GM18508 (cell line): Measurements from ENCODE around the gene DZANK1.
"Not testable (repeated sequence)": the region's sequence is repeated elsewhere in the genome, so short reads cannot be mapped to it uniquely, and the experiment has no call there.

ENCODE experiments used
- ATAC-seq: cut with Tn5 transposase; IDR thresholded peaks from one replicate; pipeline ENCODE4 v1.9.1; 2021; ENCODE audit warnings: moderate number of reproducible peaks; ENCODE audit not compliant: insufficient read depth, unreplicated experiment

DZANK1 gene

DNA sequence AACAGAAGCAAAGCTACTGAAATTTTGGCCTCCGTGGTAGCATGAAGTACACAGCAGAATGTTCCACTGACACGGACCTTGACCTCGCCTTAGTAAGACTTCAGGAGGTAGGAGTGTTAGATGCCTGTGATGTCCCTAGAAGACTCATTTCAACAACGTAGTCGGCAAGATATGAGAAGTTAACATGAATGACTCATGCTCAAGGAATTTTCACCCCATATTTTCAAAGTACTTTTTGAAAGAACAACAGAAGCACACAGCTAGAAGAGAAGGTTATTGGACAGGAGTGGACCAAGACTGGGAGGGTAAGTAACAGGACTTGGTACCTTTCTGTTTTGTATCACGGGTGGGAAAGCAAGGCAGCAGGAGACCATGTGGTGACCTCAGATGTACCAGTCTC lies 78.0 kb downstream of the DZANK1 start:
- no peak for ATAC-seq

- ATAC-seq, result no peak
These were observed 85.8 kb downstream of the DZANK1 start for GRCh38 chr20:18380908-18381529.

- ATAC-seq, result no peak
These were observed 88.8 kb downstream of the DZANK1 start for GRCh38 chr20:18377896-18378481.

GRCh38 chr20:18375551-18375950 lies 91.3 kb downstream of the DZANK1 start:
- ATAC-seq, result not testable (repeated sequence)

DNA sequence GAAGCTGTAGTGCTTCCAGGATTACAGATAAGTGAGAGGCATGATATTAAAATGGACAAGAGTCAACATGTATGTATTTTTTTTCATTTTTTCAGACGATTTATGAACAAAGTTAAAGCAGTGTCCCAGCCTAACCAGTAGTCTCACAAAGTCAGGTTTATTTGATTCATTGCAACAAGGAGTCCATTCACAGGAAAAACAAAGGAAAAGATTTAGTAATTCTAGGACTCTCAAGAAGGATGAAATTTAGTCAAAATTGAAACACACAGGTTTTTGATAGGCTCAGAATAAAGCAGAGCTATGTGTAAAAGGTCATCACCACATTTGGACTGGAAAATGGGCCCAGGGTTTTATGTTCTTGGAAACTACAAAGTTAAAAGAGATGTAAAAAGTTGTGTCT lies 94.5 kb downstream of the DZANK1 start:
- no peak for ATAC-seq

DNA sequence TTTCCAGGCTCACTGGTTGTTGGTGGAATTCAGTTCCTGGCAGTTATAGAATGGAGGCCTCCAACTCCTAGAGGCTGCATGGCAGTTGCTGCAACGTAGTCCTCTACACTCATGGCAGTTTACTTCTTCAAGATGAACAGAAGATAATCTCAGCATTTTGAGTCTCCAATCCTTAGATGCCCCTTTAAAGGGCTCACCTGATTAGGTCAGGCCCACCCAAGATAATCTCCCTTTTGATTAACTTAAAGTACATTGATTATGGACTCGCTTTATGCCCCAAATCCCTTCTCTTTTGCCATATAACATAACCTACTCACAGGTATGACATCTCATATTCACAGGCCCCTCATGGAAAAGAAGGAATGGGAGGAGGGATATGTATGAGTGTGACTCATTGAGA lies 102.1 kb downstream of the DZANK1 start:
- no peak for ATAC-seq

DNA sequence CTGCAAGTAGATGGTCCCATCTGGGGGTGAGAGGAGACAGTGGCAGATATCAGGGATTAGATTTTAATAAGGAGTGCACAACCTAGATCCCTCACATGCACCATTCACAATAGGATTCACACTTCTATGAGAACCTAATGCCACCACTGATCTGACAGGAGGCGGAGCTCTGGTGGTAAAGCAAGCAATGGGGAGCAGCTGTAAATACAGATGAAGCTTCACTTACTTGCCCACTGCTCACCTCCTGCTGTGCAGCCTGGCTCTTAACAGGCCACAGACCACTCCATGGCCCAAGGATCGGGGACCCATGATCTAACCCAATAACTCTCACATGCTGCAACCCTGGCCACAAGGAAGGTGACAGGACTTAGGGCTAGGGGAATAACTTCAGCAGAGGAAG lies 103.1 kb downstream of the DZANK1 start:
- no peak for ATAC-seq

DNA sequence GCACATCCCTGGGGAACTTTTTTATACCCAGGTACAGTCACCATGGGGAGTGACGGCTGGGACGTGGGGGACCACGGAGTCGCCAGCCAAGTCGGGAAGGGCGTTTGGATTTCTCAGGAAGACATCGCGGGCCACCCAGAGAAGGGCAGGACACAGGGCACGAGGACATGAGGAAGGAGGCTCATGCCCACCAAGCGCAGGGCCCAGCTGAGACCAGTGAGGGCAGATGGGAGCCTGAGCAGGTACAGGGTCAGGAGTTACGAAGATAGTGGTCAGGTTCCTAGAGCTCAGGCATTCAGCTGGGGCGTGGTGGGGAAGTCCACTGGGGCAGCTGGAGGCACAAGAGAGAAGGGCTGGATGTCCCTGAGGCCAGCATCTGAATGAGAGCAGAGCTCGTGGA lies 103.9 kb downstream of the DZANK1 start:
- ATAC-seq, result no peak

DNA sequence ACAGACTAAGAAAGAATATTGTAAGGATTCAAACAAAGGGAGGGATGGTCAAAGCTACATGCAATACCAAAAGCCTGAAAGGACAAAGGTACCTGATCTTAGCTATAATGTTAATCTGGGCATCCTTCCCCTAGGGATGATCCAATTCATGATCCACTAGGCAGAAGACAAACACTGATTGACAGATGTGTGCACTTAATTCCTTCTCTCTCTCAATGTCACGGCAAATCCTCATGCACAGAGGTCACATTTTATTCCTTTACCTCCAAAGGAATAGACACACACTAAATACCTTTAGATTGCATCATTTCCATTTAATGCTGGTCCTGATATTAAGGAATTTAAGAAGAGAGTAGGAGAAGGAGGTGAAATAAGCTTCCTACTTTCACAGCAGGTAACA lies 105.2 kb downstream of the DZANK1 start:
- ATAC-seq, result no peak

DNA sequence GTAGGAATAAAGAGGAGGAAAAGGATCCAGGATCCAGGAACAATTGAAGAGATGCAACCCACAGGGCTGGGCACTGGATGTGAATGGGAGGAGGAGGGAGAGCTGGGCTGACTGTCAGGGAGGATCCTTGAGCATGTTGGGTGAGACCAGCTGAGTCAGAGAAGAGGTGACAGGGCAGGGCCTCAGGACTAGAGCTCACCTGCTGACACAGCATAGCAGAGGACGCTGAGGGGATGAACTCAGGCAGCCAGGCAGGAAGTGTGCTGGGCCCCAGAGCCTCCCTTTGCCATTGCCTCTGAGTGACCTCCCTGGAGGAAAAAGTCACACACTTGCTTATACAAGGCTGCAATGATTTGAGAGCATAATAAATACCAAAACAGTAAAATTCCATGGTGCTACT lies 106.2 kb downstream of the DZANK1 start:
- no peak for ATAC-seq

DNA sequence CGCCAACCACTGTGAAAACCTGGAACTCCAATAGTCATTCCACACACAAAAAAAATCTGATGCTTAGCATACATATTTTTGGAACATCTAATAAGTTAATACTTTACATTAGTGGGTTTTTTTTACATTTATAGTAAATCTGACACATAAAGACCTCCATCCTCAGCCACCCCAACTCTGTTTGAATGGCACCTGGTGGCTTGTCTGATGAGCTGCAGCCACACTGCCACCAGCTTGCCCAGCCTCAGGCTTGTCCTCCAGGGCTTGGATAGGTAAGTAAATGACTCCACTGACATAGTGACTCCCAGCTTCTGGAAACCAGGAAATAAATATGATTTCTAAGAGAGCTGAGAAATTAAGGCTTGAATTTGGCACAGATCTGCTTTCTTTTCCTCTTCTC lies 107.0 kb downstream of the DZANK1 start:
- no peak for ATAC-seq

DNA sequence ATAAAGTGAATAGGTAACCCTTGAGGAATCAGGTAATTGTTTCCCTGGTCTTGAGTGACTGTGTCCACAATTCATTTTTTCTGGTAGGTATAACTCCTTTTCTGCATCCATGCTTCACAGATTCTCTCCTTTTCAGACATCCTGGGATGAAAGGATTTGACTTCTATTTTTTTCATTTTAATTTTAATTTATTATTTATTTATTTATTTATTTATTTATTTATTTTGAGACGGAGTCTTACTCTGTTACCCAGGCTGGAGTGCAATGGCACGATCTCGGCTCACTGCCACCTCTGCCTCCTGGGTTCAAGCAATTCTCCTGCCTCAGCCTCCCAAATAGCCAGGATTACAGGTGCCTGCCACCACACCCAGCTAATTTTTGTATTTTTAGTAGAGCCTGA lies 117.1 kb downstream of the DZANK1 start:
- ATAC-seq, result not testable (repeated sequence)
